Measurements from ENCODE around the gene DENND5B.
A peak's percentile ranks its signal among the peaks of the same experiment; 100 is the strongest.

DENND5B gene

GRCh38 chr12:31589904-31590641 is 863 bp downstream of the DENND5B start (continued):
- TF ChIP-seq PRDM4 (tag by site-specific recombination; IDR thresholded peaks at IDR 0.05): no peak; the same call in 1 of the 2 replicates
- peak; percentile 16; the same call in 1 of the 2 replicates for TF ChIP-seq CTCF (tag by site-specific recombination; IDR thresholded peaks at IDR 0.05)
- TF ChIP-seq BCL6B (tag by site-specific recombination; IDR thresholded peaks at IDR 0.05): no peak
- no peak for TF ChIP-seq ZNF777 (tag by site-specific recombination; IDR thresholded peaks at IDR 0.05; ENCODE audit: borderline replicate concordance)
- no peak for TF ChIP-seq ZNF398 (tag by site-specific recombination; IDR thresholded peaks at IDR 0.05)
- no peak for TF ChIP-seq HOXD13 (CRISPR knock-in tag; IDR thresholded peaks at IDR 0.05; ENCODE audit: borderline replicate concordance)
- no peak for TF ChIP-seq ATF2 (tag by site-specific recombination; IDR thresholded peaks at IDR 0.05; ENCODE audit: low read depth)
- TF ChIP-seq ZNF585B (tag by site-specific recombination; IDR thresholded peaks at IDR 0.05): no peak
- TF ChIP-seq ZNF155 (tag by site-specific recombination; IDR thresholded peaks at IDR 0.05): no peak
- TF ChIP-seq ZNF174 (tag by site-specific recombination; IDR thresholded peaks at IDR 0.05): no peak
- 0 out of 2 replicates have a peak, but pooled peaks have one; percentile 45 for TF ChIP-seq ZBTB7A (tag by site-specific recombination; IDR thresholded peaks at IDR 0.05; ENCODE audit: low read depth)
- no peak for TF ChIP-seq MZF1 (tag by site-specific recombination; IDR thresholded peaks at IDR 0.05; ENCODE audit: borderline replicate concordance)
- TF ChIP-seq OVOL3 (tag by site-specific recombination; IDR thresholded peaks at IDR 0.05): 0 out of 2 replicates have a peak, but pooled peaks have one; percentile 32
- TF ChIP-seq KLF9 (tag by site-specific recombination; IDR thresholded peaks at IDR 0.05; ENCODE audit: low read depth): no peak
- no peak for TF ChIP-seq ZNF670 (tag by site-specific recombination; IDR thresholded peaks at IDR 0.05; ENCODE audit: low read depth)
- no peak for TF ChIP-seq ZNF529 (tag by site-specific recombination; IDR thresholded peaks at IDR 0.05; ENCODE audit: insufficient replicate concordance)
- TF ChIP-seq ZNF37A (tag by site-specific recombination; IDR thresholded peaks at IDR 0.05): no peak
- TF ChIP-seq KLF1 (tag by site-specific recombination; IDR thresholded peaks at IDR 0.05): no peak
- no peak for TF ChIP-seq ZSCAN16 (tag by site-specific recombination; IDR thresholded peaks at IDR 0.05)
- TF ChIP-seq ZNF561 (tag by site-specific recombination; IDR thresholded peaks at IDR 0.05; ENCODE audit: borderline replicate concordance): 0 out of 2 replicates have a peak, but pooled peaks have one; percentile 17
- peak; percentile 98 for TF ChIP-seq ZBTB48 (tag by site-specific recombination; IDR thresholded peaks at IDR 0.05)
- no peak for TF ChIP-seq ZNF175 (tag by site-specific recombination; IDR thresholded peaks at IDR 0.05)
- no peak for TF ChIP-seq ZNF513 (tag by site-specific recombination; IDR thresholded peaks at IDR 0.05)
- TF ChIP-seq SETDB1 (IDR thresholded peaks at IDR 0.05; ENCODE audit: insufficient read length, low read length): no peak
- no peak for TF ChIP-seq ZNF664 (tag by site-specific recombination; IDR thresholded peaks at IDR 0.05)
- peak; percentile 82 for TF ChIP-seq GLIS2 (tag by site-specific recombination; IDR thresholded peaks at IDR 0.05)

Data from HEK293 (cell line).